ENCODE data around the gene F7.

Gene F7

DNA sequence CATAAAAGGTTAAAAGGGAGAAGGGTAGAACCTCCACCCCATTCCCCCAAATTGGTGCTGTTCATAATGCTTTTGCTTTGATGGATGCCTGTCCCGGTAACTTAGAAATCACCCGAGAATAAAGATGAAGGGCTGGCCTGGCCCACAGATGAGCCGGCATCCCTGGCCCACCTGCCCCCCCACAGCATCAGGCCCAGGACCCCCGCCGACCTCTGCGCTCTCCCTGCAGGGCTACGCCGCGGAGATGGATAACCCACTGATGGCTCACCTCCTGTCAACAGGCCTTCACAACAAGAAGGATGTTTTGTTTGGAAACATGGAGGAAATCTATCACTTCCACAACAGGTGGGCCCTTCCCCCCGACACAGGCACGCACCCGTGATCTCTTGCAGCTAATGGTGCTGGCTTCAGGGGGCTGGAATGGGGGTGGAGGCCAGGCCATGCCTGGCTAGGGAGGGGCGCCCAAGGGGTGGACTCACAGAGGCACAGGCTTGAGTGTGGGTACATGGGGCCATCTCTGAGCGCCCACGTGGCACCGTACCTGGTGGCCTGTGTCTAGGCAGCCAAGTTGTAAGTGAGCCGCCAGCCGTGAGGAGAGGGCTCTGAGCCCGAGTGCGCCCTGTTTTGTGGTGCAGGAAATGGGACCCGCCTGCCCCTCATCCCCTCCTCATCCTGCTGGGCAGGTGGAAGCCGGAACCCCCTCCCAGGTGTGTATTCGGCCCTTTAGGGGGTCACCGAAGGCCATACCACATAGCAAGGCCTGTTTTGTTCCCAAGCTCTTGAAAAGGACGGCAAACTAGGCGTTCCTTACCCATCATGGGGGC lies 23.2 kb upstream of the F7 start:
- Histone ChIP-seq H3K27me3 (ENCODE audit: insufficient read depth, low read depth, severe bottlenecking) (no peaks in the 10 kb centered on the region), H3K27ac (no peak overlapping the region), H3K4me3 (ENCODE audit: low read depth, low read length) (no peak overlapping the region), H3K9me3 (ENCODE audit: severe bottlenecking) (no peaks in the 10 kb centered on the region), H3K36me3 (peaks cover 69% of the 10 kb centered on the region)
- DNase-seq, result no peak
- TF ChIP-seq, protein P1, sequence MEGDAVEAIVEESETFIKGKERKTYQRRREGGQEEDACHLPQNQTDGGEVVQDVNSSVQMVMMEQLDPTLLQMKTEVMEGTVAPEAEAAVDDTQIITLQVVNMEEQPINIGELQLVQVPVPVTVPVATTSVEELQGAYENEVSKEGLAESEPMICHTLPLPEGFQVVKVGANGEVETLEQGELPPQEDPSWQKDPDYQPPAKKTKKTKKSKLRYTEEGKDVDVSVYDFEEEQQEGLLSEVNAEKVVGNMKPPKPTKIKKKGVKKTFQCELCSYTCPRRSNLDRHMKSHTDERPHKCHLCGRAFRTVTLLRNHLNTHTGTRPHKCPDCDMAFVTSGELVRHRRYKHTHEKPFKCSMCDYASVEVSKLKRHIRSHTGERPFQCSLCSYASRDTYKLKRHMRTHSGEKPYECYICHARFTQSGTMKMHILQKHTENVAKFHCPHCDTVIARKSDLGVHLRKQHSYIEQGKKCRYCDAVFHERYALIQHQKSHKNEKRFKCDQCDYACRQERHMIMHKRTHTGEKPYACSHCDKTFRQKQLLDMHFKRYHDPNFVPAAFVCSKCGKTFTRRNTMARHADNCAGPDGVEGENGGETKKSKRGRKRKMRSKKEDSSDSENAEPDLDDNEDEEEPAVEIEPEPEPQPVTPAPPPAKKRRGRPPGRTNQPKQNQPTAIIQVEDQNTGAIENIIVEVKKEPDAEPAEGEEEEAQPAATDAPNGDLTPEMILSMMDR (IDR thresholded peaks at IDR 0.05; ENCODE audit: low read depth, low read length), result no peak

DNA sequence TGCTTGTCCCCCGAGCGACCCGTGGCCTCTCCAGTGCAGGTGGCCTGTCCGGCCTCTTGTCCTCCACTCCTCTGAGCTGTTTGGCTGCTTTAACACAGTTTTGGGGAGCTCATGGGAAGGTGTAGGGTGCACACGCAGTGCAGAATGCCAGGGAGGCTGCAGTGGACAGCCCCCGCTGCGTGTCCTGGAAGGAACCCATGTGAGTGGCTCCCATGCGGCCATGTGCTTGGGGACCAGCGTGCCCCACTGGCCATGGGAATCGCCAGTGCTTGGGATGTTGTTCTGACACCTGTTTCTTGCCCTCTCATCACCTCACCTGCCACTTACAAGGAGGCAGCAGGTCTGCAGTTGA lies 22.6 kb upstream of the F7 start:
- no peaks in the 10 kb centered on the region for H3K27me3 ChIP-seq (ENCODE audit: insufficient read depth, low read depth, severe bottlenecking)
- H3K9me3 ChIP-seq (ENCODE audit: severe bottlenecking), result no peaks in the 10 kb centered on the region
- no peak overlapping the region for H3K4me3 ChIP-seq (ENCODE audit: low read depth, low read length)
- TF ChIP-seq, protein P1 (IDR thresholded peaks at IDR 0.05; ENCODE audit: low read depth, low read length), result no peak
- peaks cover 70% of the 10 kb centered on the region for H3K36me3 ChIP-seq
- no peak for DNase-seq
- H3K27ac ChIP-seq, result no peak overlapping the region

DNA sequence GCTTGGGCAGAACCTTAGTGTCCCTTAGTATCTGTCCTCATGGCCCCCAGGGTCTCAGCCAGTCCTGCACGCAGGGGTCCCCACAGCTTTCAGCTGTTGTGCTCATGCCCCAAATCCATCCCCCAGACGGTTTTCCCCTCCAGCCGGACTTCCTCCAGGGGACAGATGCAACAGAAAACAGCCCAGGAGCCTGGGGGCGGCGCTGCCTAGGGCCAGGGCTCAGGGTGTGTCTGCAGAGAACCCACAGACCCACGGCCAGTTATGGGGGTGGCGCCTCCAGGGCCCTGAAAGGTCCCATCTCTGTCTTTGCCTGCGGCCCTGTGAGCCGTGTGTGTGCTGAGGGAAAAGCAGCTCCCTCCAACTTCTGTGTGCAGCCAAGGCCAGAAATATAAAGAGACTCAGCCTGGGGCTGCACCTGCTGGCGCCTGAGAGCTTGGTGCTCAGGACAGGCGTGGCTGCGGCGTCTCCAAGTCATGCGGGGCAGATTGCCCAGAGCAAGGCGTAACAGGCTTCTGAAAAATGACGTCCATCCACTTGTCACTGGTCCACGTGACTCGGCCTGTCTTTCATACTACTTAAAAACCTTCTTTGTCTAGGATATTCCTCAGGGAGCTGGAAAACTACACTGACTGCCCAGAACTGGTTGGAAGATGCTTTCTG lies 22.1 kb upstream of the F7 start:
- Histone ChIP-seq H3K36me3 (peaks cover 70% of the 10 kb centered on the region), H3K27ac (no peak overlapping the region), H3K4me3 (ENCODE audit: low read depth, low read length) (no peak overlapping the region), H3K27me3 (ENCODE audit: insufficient read depth, low read depth, severe bottlenecking) (no peaks in the 10 kb centered on the region), H3K9me3 (ENCODE audit: severe bottlenecking) (no peaks in the 10 kb centered on the region)
- DNase-seq, result no peak
- TF ChIP-seq, protein P1 (IDR thresholded peaks at IDR 0.05; ENCODE audit: low read depth, low read length), result no peak

DNA sequence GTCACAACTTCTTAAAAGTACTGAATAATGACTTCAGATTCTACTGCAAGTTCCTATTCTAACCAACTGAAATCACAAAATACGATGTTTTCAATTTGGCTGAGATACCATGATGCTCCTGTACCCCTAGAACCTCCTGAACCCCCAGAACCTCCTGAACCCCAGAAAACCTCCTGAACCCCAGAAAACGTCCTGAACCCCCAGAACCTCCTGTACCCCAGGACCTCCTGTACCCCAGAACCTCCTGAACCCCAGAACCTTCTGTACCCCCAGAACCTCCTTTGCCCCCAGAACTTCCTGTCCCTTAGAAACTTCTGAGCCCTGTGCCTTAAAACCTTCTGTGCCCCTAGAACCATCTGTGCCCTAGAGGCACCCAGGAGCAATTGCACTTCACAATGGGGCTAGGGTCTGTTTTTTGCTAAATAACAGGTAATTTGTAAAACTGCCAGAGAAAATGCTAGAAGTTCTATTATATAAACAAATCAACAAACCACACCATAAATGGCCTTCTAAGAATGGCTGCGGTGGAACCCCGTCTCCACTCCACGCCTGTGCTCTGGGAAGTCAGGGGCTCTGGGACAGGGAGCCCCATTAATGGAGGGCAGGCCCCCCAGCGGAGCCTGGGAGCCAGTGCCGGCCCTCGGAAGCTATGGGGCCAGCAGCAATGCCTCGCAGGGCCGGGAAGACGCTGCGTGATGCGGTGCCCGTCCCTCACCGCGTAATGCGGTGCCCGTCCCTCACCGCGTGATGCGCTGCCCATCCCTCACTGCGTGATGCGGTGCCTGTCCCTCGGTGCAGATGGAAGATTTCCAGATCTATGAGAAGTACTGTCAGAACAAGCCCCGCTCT lies 21.3 kb upstream of the F7 start:
- no peak for DNase-seq
- Histone ChIP-seq H3K27ac (no peak overlapping the region), H3K9me3 (ENCODE audit: severe bottlenecking) (no peaks in the 10 kb centered on the region), H3K4me3 (ENCODE audit: low read depth, low read length) (no peak overlapping the region), H3K36me3 (peaks cover 66% of the 10 kb centered on the region), H3K27me3 (ENCODE audit: insufficient read depth, low read depth, severe bottlenecking) (no peaks in the 10 kb centered on the region)
- TF ChIP-seq, protein P1 (IDR thresholded peaks at IDR 0.05; ENCODE audit: low read depth, low read length), result peak; percentile 11; the same call in 1 of the 2 replicates

DNA sequence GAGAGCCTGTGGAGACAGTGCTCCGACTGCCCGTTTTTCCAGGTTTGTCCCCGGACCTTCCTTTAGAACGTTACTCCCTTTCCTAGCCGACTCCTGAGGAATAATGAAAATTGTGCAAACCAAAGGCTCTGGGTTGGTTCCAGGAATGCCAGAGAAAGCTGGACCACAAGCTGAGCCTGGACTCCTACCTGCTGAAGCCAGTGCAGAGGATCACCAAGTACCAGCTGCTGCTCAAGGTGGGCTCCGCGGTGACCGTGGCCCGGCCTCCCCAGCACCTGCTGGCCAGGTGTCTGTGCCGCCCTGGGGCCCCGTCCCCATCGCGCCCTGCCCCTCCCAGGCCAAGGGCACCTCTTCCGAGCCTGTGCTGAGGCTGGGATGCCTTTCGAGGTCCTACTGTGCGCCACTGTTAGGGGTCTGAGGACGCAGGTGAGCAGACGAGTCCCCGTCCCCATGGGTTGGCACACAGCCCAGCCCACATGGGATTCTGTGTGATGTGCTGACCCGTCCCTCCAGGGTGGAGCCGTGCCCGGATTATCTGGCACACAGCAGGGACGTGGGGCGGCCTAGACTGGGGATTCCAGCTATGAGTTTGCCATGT lies 20.5 kb upstream of the F7 start:
- Histone ChIP-seq H3K4me3 (ENCODE audit: low read depth, low read length) (no peak overlapping the region), H3K9me3 (ENCODE audit: severe bottlenecking) (no peaks in the 10 kb centered on the region), H3K36me3 (peaks cover 72% of the 10 kb centered on the region), H3K27ac (no peak overlapping the region), H3K27me3 (ENCODE audit: insufficient read depth, low read depth, severe bottlenecking) (no peaks in the 10 kb centered on the region)
- DNase-seq, result no peak
- TF ChIP-seq, protein P1 (IDR thresholded peaks at IDR 0.05; ENCODE audit: low read depth, low read length), result no peak

Data from WERI-Rb-1 (cell line).